SK-N-SH treated with all-trans-retinoic acid at 6 μM for 48 hours (cell line): ENCODE results near the gene LRRC4C.

ENCODE experiments used
- ATAC-seq: fragments of 200-7000 bp; cut with Tn5 transposase; 3 replicates; pipeline ENCODE4 v1.9.1; 2020; ENCODE audit warnings: mild to moderate bottlenecking, moderate library complexity
- ARNTL ChIP-seq: fragments of 450-650 bp; formaldehyde crosslinking; IDR thresholded peaks from 2 replicates; pipeline ENCODE4 v1.5.0; 2020; ENCODE audit warnings: low read depth, mild to moderate bottlenecking, moderate library complexity, borderline replicate concordance
- BACH2 ChIP-seq: fragments of 250-450 bp; sonication (Bioruptor Pico); IDR thresholded peaks from 2 replicates; pipeline ENCODE4 v1.9.0; 2021; ENCODE audit warnings: mild to moderate bottlenecking, borderline replicate concordance
- CREB5 ChIP-seq: fragments of 250-450 bp; sonication (Bioruptor Pico); IDR thresholded peaks from 2 replicates; pipeline ENCODE4 v1.5.1; 2020; ENCODE audit warnings: low read depth, mild to moderate bottlenecking, moderate library complexity
- CSDC2 ChIP-seq: fragments of 250-450 bp; sonication (Bioruptor Pico); IDR thresholded peaks from 2 replicates; pipeline ENCODE4 v1.5.0; 2020; ENCODE audit warnings: mild to moderate bottlenecking, moderate library complexity
- ESRRG ChIP-seq: fragments of 250-450 bp; sonication (Bioruptor Pico); IDR thresholded peaks from 2 replicates; pipeline ENCODE4 v1.6.1; 2021; ENCODE audit warnings: mild to moderate bottlenecking
- GLIS3 ChIP-seq: fragments of 250-450 bp; sonication (Bioruptor Pico); IDR thresholded peaks from 2 replicates; pipeline ENCODE4 v1.5.0; 2020; ENCODE audit warnings: mild to moderate bottlenecking, moderate library complexity
- OSR1 ChIP-seq: fragments of 250-450 bp; sonication (Bioruptor Pico); IDR thresholded peaks from 2 replicates; pipeline ENCODE4 v1.8.0; 2022; ENCODE audit warnings: moderate library complexity, mild to moderate bottlenecking, inconsistent platforms
- PPARA ChIP-seq: fragments of 250-450 bp; sonication (Bioruptor Pico); IDR thresholded peaks from 2 replicates; pipeline ENCODE4 v1.5.0; 2020; ENCODE audit warnings: mild to moderate bottlenecking, borderline replicate concordance
- RARB ChIP-seq: fragments of 250-450 bp; sonication (Bioruptor Pico); IDR thresholded peaks from 2 replicates; pipeline ENCODE4 v1.8.0; 2021; ENCODE audit warnings: mild to moderate bottlenecking, moderate library complexity
- SNAI2 ChIP-seq: fragments of 250-450 bp; sonication (Bioruptor Pico); IDR thresholded peaks from 2 replicates; pipeline ENCODE4 v1.5.0; 2020; ENCODE audit warnings: mild to moderate bottlenecking, moderate library complexity
- TCF4 ChIP-seq: fragments of 250-450 bp; sonication (Bioruptor Pico); IDR thresholded peaks from 2 replicates; pipeline ENCODE4 v1.8.0; 2021; ENCODE audit warnings: mild to moderate bottlenecking, moderate library complexity, borderline replicate concordance
- TOX ChIP-seq: fragments of 250-450 bp; sonication (Bioruptor Pico); IDR thresholded peaks from 2 replicates; pipeline ENCODE4 v1.8.0; 2021; ENCODE audit warnings: mild to moderate bottlenecking, moderate library complexity, borderline replicate concordance
- TSHZ2 ChIP-seq: fragments of 250-450 bp; sonication (Bioruptor Pico); IDR thresholded peaks from 2 replicates; pipeline ENCODE4 v1.5.0; 2020; ENCODE audit warnings: mild to moderate bottlenecking, moderate library complexity
- ZC3H10 ChIP-seq: fragments of 250-450 bp; sonication (Bioruptor Pico); IDR thresholded peaks from 2 replicates; pipeline ENCODE4 v1.5.1; 2021; ENCODE audit warnings: mild to moderate bottlenecking, moderate library complexity
- ZFP3 ChIP-seq: fragments of 250-450 bp; sonication (Bioruptor Pico); IDR thresholded peaks from 2 replicates; pipeline ENCODE4 v1.5.0; 2020; ENCODE audit warnings: mild to moderate bottlenecking, moderate library complexity
- ZNF565 ChIP-seq: fragments of 450-650 bp; formaldehyde crosslinking; conservative IDR thresholded peaks from 2 replicates; pipeline ENCODE4 v1.5.0; 2020; ENCODE audit warnings: low read depth, mild to moderate bottlenecking, moderate library complexity
- ZNF70 ChIP-seq: fragments of 450-650 bp; formaldehyde crosslinking; IDR thresholded peaks from 2 replicates; pipeline ENCODE4 v1.5.0; 2020; ENCODE audit warnings: mild to moderate bottlenecking, moderate library complexity
- TF ChIP-seq, protein P1 (sequence below): fragments of 250-450 bp; sonication (Bioruptor Pico); IDR thresholded peaks from 2 replicates; pipeline ENCODE4 v1.5.1; 2021; ENCODE audit warnings: mild to moderate bottlenecking, moderate library complexity
- TF ChIP-seq, protein P2 (sequence below): fragments of 250-450 bp; sonication (Bioruptor Pico); IDR thresholded peaks from 2 replicates; pipeline ENCODE4 v1.8.0; 2021; ENCODE audit warnings: low read depth, mild to moderate bottlenecking, moderate library complexity, borderline replicate concordance
- TF ChIP-seq, protein P3 (sequence below): fragments of 250-450 bp; sonication (Bioruptor Pico); IDR thresholded peaks from 2 replicates; pipeline ENCODE4 v1.8.0; 2020; ENCODE audit warnings: mild to moderate bottlenecking, moderate library complexity, borderline replicate concordance

Gene LRRC4C

DNA sequence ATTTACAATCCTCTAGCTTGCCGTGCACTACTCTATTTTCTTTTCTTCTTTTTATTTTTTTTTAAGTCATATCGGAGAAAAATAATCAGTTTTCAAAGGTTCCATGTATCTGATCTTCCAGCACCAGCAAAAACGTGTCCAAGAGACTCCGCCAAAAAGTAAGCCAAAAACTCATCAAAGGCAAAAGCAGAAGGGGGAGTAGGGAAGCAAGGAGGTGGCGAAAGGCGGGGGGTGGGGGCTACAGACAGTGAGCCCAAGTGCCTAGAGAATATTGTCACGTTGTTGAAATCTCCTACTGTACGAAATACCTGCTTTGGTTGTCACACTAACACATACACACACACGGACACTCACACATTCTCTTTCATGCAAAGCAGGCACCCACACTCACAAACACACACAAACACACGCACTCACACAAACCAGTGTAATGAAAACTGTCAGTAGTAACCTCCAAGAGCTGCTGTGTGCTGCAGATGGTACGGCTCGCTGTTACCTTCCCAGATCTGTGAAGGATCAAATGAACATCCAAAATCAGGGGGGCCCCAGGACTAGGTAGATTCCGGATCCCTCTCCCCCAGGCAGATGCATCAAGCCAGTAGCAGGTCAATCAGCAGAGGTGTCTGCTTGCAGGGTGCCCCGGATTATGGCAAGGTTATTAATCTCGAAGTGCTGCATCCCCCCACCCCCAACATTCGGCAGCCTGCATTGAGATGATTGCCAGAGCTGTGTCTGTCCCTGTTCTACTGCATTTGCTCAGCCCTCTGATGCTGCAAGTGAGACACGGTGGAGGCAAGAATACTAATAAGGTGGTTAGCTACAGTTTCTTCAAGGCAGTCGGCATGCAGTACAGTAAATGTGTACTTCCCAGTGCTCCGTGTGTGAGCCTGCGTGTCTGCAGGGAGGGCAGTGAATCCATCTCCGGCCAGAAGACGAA, at the start of gene LRRC4C:
Gene LRRC4C, minus strand, starts transcription at position 188 of the 937 bp plus-strand sequence.
- no peak for ATAC-seq
- TF ChIP-seq SNAI2 (CRISPR knock-in tag) (no peak), ZC3H10 (CRISPR knock-in tag) (no peak), ESRRG (CRISPR knock-in tag) (no peak), TOX (CRISPR knock-in tag) (no peak), GLIS3 (no peak), RARB (CRISPR knock-in tag) (no peak), ZNF565 (no peak), CSDC2 (no peak), OSR1 (CRISPR knock-in tag) (no peak), PPARA (CRISPR knock-in tag) (no peak), CREB5 (CRISPR knock-in tag) (no peak), TCF4 (no peak), TSHZ2 (CRISPR knock-in tag) (no peak)
- TF ChIP-seq, protein P1, sequence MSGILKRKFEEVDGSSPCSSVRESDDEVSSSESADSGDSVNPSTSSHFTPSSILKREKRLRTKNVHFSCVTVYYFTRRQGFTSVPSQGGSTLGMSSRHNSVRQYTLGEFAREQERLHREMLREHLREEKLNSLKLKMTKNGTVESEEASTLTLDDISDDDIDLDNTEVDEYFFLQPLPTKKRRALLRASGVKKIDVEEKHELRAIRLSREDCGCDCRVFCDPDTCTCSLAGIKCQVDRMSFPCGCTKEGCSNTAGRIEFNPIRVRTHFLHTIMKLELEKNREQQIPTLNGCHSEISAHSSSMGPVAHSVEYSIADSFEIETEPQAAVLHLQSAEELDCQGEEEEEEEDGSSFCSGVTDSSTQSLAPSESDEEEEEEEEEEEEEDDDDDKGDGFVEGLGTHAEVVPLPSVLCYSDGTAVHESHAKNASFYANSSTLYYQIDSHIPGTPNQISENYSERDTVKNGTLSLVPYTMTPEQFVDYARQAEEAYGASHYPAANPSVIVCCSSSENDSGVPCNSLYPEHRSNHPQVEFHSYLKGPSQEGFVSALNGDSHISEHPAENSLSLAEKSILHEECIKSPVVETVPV (CRISPR knock-in tag): no peak
- TF ChIP-seq, protein P2, sequence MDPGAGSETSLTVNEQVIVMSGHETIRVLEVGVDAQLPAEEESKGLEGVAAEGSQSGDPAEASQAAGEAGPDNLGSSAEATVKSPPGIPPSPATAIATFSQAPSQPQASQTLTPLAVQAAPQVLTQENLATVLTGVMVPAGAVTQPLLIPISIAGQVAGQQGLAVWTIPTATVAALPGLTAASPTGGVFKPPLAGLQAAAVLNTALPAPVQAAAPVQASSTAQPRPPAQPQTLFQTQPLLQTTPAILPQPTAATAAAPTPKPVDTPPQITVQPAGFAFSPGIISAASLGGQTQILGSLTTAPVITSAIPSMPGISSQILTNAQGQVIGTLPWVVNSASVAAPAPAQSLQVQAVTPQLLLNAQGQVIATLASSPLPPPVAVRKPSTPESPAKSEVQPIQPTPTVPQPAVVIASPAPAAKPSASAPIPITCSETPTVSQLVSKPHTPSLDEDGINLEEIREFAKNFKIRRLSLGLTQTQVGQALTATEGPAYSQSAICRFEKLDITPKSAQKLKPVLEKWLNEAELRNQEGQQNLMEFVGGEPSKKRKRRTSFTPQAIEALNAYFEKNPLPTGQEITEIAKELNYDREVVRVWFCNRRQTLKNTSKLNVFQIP (CRISPR knock-in tag): no peak
- TF ChIP-seq, all 23 proteins: peak for 0

DNA sequence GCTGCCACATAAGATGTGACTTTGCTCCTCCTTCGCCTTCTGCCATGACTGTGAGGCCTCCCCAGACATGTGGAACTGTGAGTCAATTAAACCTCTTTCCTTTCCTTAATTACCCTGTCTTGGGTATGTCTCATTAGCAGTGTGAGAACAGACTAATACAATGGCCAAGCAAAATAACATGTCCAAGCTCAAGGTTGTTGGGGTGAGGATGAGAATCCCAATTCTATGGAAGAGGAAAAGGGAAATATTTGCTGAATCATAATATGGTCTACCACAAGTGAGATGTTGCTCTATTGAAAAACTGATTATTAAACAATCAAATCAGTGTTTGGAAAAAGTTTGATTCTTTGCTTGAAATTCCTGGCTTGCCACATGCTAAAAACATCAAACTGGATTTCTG, 48.7 kb upstream of the LRRC4C start:
- ATAC-seq: no peak
- TF ChIP-seq ZNF565: no peak
- no peak for TF ChIP-seq TCF4
- TF ChIP-seq SNAI2 (CRISPR knock-in tag): no peak
- no peak for TF ChIP-seq ZFP3 (CRISPR knock-in tag)
- TF ChIP-seq ZC3H10 (CRISPR knock-in tag): no peak
- TF ChIP-seq, all 23 proteins: peak for 0

- ATAC-seq: no peak
- TF ChIP-seq TSHZ2 (CRISPR knock-in tag) (no peak), ZNF565 (no peak), ARNTL (CRISPR knock-in tag) (no peak), ZFP3 (CRISPR knock-in tag) (no peak), GLIS3 (no peak), OSR1 (CRISPR knock-in tag) (no peak), BACH2 (CRISPR knock-in tag) (no peak), ZNF70 (CRISPR knock-in tag) (no peak), CSDC2 (no peak)
- TF ChIP-seq, protein P3, sequence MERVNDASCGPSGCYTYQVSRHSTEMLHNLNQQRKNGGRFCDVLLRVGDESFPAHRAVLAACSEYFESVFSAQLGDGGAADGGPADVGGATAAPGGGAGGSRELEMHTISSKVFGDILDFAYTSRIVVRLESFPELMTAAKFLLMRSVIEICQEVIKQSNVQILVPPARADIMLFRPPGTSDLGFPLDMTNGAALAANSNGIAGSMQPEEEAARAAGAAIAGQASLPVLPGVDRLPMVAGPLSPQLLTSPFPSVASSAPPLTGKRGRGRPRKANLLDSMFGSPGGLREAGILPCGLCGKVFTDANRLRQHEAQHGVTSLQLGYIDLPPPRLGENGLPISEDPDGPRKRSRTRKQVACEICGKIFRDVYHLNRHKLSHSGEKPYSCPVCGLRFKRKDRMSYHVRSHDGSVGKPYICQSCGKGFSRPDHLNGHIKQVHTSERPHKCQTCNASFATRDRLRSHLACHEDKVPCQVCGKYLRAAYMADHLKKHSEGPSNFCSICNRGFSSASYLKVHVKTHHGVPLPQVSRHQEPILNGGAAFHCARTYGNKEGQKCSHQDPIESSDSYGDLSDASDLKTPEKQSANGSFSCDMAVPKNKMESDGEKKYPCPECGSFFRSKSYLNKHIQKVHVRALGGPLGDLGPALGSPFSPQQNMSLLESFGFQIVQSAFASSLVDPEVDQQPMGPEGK (CRISPR knock-in tag): no peak
- TF ChIP-seq, all 23 proteins: peak for 0
Measured at GRCh38 chr11:41499429-41499828, 40.0 kb upstream of the LRRC4C start.
